GM12872 (cell line): ENCODE measurements around the gene CPLX3.

Experiments used
- TF ChIP-seq, protein P1 (sequence below): IDR thresholded peaks from 3 replicates; pipeline ENCODE4 v1.5.1; 2011; ENCODE audit warnings: low read depth, mild to moderate bottlenecking, low read length, moderate library complexity; ENCODE audit not compliant: insufficient read depth

CPLX3 gene

DNA sequence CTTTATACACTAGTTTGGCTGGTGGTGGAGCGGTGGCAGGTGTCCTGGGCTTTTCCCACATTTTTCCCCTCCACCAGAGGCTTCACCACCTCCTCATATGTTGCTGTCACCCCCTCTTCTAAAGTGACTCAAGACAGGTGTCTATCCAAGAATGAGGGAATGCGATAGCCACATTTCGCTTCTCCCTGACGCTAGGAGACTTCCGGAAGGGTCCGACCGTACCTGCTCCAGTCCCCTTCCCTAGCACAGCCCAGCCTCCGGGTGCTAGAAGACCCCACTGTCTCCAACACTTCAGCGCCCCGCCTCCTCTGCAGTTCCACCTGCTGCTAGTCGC is 46.2 kb downstream of the CPLX3 start:
- TF ChIP-seq, protein P1, sequence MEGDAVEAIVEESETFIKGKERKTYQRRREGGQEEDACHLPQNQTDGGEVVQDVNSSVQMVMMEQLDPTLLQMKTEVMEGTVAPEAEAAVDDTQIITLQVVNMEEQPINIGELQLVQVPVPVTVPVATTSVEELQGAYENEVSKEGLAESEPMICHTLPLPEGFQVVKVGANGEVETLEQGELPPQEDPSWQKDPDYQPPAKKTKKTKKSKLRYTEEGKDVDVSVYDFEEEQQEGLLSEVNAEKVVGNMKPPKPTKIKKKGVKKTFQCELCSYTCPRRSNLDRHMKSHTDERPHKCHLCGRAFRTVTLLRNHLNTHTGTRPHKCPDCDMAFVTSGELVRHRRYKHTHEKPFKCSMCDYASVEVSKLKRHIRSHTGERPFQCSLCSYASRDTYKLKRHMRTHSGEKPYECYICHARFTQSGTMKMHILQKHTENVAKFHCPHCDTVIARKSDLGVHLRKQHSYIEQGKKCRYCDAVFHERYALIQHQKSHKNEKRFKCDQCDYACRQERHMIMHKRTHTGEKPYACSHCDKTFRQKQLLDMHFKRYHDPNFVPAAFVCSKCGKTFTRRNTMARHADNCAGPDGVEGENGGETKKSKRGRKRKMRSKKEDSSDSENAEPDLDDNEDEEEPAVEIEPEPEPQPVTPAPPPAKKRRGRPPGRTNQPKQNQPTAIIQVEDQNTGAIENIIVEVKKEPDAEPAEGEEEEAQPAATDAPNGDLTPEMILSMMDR: no peak

DNA sequence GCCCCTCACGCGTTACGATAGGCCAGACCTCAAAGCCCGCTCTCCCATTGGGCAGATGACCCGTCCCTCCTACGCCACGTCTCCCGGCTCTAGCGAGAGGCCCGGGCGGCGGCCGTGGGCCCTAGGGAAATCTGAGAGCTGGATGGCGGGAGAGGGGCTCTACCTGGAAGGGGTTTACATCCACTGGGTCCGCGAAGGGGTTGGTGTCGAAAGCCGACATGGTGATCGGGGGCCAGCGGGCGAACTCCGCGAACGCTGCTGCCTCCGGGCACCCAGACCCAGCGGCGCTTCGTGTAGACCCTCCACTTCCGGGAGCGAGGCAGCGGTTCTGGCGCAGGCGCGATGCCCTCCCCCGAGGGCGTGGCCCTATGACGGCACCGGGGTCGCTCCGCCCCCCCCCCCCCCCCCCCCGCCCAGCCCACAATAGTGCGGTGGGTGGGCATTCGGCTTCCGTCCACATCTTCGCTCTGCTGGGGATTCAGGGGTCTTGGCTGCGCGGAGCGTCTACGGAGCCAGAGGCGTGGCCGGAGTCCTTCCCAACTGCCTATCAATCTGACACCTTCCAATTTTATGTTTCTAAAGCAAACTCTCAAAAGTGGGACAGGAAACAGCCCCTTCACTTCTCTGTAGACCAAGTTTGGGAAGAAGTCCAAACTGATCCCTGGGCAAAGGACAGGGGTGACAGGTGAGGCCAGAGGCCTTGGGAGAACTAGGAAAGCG is 46.8 kb downstream of the CPLX3 start, which contains the start of gene SCAMP2:
TSS of gene SCAMP2 (minus strand) at position 330 of the 720 bp plus-strand sequence. CDS start at position 220, 110 bp downstream.
- TF ChIP-seq, protein P1: no peak

DNA sequence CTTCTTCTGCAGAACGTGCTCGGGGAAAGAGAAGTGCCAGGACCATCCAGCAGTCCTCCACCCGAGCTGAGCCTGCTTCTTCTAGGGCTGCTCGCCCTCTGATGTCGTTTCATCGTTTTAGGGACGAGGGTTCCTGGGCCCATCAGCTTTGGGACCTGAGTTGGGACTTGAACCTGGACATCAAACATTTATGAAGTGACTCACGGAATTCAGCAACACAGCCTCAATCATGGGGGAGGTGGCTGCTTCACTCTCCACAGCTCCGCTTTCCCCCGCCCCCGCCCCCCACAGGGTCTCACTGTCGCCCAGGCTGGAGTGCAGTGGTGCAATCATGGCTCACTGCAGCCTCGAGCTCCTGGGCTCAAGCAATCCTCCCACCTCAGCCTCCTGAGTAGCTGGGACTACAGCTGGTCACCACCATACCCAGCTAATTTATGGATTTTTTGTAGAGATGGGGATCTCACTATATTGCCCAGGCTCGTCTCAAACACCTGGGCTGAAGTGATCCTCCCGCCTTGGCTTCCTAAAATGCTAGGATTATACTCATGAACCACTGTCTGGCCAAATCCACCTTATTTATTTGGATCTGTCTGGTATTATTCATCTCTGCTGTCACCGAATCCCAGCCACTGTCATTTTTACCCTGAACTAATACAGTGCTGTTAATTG is 47.5 kb downstream of the CPLX3 start:
- TF ChIP-seq, protein P1: no peak

DNA sequence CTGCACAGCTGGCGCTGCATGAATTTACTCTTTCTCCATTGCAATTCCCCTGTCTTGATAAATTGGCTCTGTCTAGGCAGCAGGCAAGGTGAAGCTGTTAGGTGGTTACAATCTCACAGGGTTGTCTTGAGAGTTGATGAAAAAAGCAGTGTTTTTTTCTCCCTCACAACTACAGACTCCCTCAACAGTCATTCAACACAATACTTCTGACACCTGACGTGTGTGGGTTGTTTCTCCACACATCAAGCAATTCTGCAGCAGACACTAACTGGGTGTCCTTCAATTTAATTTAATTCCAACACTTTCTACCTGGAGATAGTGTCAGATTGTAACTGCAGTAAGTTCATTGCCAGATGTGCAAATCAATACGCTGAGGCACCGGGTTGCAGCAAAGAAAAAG is 51.8 kb downstream of the CPLX3 start:
- TF ChIP-seq, protein P1: no peak
